Endothelial cell (in vitro differentiated cells): ENCODE data around the gene SH2D6. TPM values are rescaled to one million over a fixed set of nuclear protein-coding genes. Genes with fewer than 3 reads are reported as not detected.

ENCODE experiments used
- DNase-seq: peaks from one replicate; pipeline ENCODE4 v3.0.0; 2021; ENCODE audit warnings: low spot score
- H3K27ac Mint-ChIP-seq: one replicate; pipeline ENCODE4 v1.8.0; 2021; ENCODE audit warnings: mixed read lengths, inconsistent platforms; ENCODE audit not compliant: unreplicated experiment
- H3K27me3 Mint-ChIP-seq: one replicate; pipeline ENCODE4 v1.8.0; 2021; ENCODE audit warnings: mild to moderate bottlenecking, moderate library complexity, mixed read lengths, inconsistent platforms; ENCODE audit not compliant: unreplicated experiment
- H3K36me3 Mint-ChIP-seq: one replicate; pipeline ENCODE4 v1.8.0; 2021; ENCODE audit warnings: mild to moderate bottlenecking, low read depth, mixed read lengths, inconsistent platforms; ENCODE audit not compliant: unreplicated experiment
- H3K4me1 Mint-ChIP-seq: one replicate; pipeline ENCODE4 v1.8.0; 2021; ENCODE audit warnings: mild to moderate bottlenecking, mixed read lengths, inconsistent platforms; ENCODE audit not compliant: unreplicated experiment
- H3K4me3 Mint-ChIP-seq: one replicate; pipeline ENCODE4 v1.8.0; 2021; ENCODE audit warnings: mild to moderate bottlenecking, mixed read lengths, inconsistent platforms; ENCODE audit not compliant: unreplicated experiment
- H3K9me3 Mint-ChIP-seq: one replicate; pipeline ENCODE4 v1.8.0; 2021; ENCODE audit warnings: mixed read lengths, inconsistent platforms; ENCODE audit not compliant: unreplicated experiment
- total RNA-seq: library from RNA; stranded (reverse); fragmentation: NEBNext Ultra II Directional; extraction: Animal tissue kit (Norgen Biotek cat#: 25700); gene quantifications from one replicate; pipeline ENCODE4 v1.2.1, GENCODE V29; 2021; ENCODE audit not compliant: unreplicated experiment
- TF ChIP-seq, protein P1 (sequence below): fragments of 200-600 bp; sonication (generic); IDR thresholded peaks from one replicate; pipeline ENCODE4 v1.5.0; 2021; ENCODE audit warnings: antibody characterized with exemption; ENCODE audit not compliant: unreplicated experiment

SH2D6 gene
- total RNA-seq, 1 donor from 2014 or later, result 0.33 TPM

DNA sequence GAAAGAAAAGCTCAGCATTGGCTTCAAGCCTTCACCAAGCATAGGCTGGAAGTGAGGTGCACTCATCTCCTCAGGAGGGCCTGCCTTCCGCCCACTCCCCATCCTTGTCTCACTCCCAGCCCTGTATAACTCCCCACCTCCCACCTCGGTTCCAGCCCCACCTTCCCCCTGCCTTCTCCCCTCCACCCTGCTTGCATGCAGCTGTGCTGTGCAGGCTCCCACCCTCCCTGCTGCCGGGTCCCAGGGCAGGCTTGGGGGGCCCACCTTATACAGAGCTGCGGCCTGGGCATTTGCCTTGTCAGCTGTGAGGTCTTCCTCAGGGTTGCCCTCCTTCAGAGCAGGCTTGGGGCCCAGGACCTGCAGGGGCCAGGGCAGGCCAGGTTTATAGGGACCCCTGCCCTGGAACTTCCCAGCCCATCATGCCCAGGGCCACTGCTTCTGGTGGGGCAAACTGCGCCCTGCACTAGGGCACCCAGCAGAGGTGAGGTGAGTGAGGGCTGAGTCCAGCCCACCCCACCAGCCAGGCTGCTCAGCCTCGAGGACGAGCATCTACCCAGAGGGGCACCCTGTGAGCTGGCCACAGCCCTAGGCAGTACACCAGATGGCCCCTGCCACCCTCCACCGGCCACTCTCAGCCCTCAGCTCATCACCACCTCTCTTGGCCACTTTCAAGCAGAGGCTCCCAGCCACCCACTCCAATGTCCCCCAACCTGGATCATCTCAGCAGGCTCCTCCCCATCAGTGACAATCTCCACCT, 19.9 kb upstream of the SH2D6 start:
- Mint-ChIP-seq H3K4me3 (peak overlapping the region; percentile 42), H3K36me3 (peaks cover 28% of the 10 kb centered on the region), H3K9me3 (no peaks in the 10 kb centered on the region), H3K27me3 (peaks cover 7% of the 10 kb centered on the region), H3K27ac (no peak overlapping the region), H3K4me1 (peaks cover 8% of the 10 kb centered on the region)
- TF ChIP-seq, protein P1, sequence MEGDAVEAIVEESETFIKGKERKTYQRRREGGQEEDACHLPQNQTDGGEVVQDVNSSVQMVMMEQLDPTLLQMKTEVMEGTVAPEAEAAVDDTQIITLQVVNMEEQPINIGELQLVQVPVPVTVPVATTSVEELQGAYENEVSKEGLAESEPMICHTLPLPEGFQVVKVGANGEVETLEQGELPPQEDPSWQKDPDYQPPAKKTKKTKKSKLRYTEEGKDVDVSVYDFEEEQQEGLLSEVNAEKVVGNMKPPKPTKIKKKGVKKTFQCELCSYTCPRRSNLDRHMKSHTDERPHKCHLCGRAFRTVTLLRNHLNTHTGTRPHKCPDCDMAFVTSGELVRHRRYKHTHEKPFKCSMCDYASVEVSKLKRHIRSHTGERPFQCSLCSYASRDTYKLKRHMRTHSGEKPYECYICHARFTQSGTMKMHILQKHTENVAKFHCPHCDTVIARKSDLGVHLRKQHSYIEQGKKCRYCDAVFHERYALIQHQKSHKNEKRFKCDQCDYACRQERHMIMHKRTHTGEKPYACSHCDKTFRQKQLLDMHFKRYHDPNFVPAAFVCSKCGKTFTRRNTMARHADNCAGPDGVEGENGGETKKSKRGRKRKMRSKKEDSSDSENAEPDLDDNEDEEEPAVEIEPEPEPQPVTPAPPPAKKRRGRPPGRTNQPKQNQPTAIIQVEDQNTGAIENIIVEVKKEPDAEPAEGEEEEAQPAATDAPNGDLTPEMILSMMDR, result no peak
- DNase-seq, result no peak

DNA sequence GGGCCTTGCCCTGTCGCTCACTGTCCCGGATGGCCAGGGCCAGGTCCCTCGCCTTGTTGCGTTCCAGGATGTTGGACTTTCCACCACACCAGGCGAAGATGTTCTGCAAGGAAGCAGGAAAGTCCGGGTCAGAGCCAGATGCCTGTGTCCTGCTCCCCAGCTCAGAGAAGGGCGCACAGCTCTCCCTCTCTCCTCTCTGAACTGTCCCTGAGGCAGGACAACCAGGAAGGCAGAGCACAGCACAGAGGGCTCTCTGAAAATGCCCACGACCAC, 19.4 kb upstream of the SH2D6 start:
- Mint-ChIP-seq H3K27me3 (peaks cover 7% of the 10 kb centered on the region), H3K9me3 (no peaks in the 10 kb centered on the region), H3K4me3 (peak overlapping the region; percentile 42), H3K27ac (no peak overlapping the region), H3K4me1 (peaks cover 8% of the 10 kb centered on the region), H3K36me3 (peaks cover 24% of the 10 kb centered on the region)
- TF ChIP-seq, protein P1, result no peak
- DNase-seq, result no peak

DNA sequence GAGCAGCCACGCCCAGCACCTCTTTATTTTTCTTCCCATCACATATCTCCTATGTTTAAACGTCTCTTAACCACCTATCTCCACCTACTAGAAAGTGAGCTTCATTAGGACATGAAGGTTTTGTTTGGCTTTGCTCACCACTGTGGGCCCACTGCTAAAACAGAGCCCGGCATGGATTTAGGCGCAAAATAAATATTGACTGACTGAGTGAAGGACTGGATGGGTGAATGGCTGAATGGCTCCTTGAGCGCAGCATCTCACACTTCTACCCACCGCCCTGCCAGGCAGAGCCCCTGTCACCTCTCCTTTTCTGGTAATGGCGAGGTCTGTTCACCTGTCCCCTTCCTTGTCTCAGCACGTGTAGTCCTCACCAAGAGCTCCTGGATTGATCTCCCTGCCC, 18.5 kb upstream of the SH2D6 start:
- H3K4me1 Mint-ChIP-seq, result peaks cover 8% of the 10 kb centered on the region
- DNase-seq, result no peak
- peaks cover 7% of the 10 kb centered on the region for H3K27me3 Mint-ChIP-seq
- peaks cover 23% of the 10 kb centered on the region for H3K36me3 Mint-ChIP-seq
- TF ChIP-seq, protein P1, result no peak
- H3K27ac Mint-ChIP-seq, result no peak overlapping the region
- no peaks in the 10 kb centered on the region for H3K9me3 Mint-ChIP-seq
- H3K4me3 Mint-ChIP-seq, result peak overlapping the region; percentile 22

DNA sequence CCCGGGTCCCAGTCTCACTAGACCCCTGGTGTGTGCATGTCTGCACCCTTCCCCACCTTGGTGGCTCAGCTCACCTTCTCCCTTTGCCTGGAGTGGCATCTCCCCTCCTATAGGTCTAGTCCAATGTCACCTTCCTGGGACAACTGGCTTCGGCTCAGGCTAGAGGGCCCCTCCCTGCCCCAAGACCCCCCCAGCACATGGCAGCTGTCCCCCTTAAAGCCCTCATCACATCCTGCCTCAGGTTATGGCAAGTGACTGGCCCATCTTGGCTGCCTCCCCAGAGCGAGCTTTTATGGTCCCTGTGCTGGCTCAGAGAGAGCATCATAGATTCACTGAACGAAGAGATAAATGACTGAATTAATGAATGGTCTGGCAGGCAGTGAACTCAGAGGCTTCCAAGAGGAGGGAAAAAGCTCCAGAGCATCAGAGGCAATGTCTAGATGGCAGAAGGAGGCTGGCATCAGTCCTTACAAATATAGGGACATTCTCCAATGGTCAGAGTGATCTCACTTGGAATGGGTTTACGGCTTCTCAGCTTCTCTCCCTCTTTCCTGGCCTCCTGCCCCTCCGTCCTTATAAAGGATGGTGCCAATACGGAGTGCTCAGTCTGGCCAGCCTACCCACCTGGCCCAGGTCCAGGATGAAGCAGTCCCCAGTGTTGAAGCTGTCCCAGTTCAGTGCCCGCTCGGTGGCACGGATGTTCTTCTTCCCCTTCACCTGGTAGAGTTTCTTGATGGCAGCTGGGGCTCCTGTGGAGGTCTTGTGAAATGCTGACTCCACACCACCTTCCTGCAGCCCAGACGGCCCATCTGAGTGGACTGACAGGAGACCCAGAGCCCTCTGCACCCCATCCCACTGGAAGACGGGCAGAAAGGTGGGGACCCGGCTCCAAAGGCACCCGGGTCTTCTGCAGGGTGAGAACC, 17.7 kb upstream of the SH2D6 start:
- Mint-ChIP-seq H3K4me1 (peaks cover 13% of the 10 kb centered on the region), H3K27ac (no peak overlapping the region), H3K4me3 (peak overlapping the region; percentile 22), H3K9me3 (no peaks in the 10 kb centered on the region), H3K36me3 (peaks cover 23% of the 10 kb centered on the region), H3K27me3 (peaks cover 7% of the 10 kb centered on the region)
- no peak for DNase-seq
- TF ChIP-seq, protein P1, result no peak

DNA sequence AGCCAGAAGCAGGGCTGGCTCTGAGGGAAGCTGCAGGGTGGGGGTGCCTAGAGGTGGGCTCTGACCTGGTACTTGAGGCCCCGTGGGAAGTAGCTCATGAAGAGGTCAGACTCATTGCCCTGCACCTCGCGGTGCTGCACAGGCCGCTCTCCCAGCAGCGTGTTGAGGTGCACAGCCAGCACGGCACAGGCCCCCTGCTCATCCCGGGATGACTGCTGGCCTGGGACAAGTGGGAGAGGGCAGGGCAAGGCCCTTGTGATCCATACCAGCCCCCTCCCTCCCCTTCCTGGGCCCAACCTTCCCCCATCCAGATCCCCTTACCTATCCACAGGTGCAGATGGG, 17.1 kb upstream of the SH2D6 start:
- TF ChIP-seq, protein P1, result no peak
- peaks cover 11% of the 10 kb centered on the region for H3K4me1 Mint-ChIP-seq
- peaks cover 23% of the 10 kb centered on the region for H3K36me3 Mint-ChIP-seq
- peaks cover 6% of the 10 kb centered on the region for H3K27me3 Mint-ChIP-seq
- no peak overlapping the region for H3K27ac Mint-ChIP-seq
- H3K4me3 Mint-ChIP-seq, result no peak overlapping the region
- no peak for DNase-seq
- H3K9me3 Mint-ChIP-seq, result no peaks in the 10 kb centered on the region
